HepG2 (cell line): ENCODE results near the gene ZSWIM9. TPM values are rescaled to one million over a fixed set of nuclear protein-coding genes. Genes with fewer than 3 reads are reported as not detected.

Source experiments
- ATAC-seq: fragments of 200-7000 bp; cut with Tn5 transposase; 3 replicates; pipeline ENCODE4 v1.9.1; 2020; ENCODE audit warnings: mild to moderate bottlenecking, moderate library complexity
- BruUV-seq: library from RNA; stranded (reverse); fragments of 400-500 nt; replicated peaks from 2 replicates; lab custom pipeline; 2021; lab: Mats Ljungman, UMichigan
- CTCF ChIA-PET: fragments of 300-600 bp; formaldehyde crosslinking; extraction: SDS; loops from one replicate; lab custom pipeline; 2021; ENCODE audit warnings: low total read pairs, inconsistent platforms, low intra/inter-chr PET ratio; lab: Yijun Ruan, JAX
- POLR2A ChIA-PET: fragments of 350-600 bp; sonication (Branson Sonifier 250); formaldehyde crosslinking; loops from one replicate; lab custom pipeline; 2020; ENCODE audit warnings: antibody characterized with exemption, inconsistent platforms; lab: Yijun Ruan, JAX
- DNase-seq: peaks from one replicate; pipeline ENCODE4 v3.0.0-alpha.2; 2015; ENCODE audit warnings: low spot score
- FAIRE-seq: peaks from 3 replicates; lab custom pipeline; 2011; peaks lifted over from hg19 to GRCh38; lab: Jason Lieb, UNC
- H2AFZ ChIP-seq: one replicate; pipeline ENCODE4 v1.6.1; 2011; ENCODE audit warnings: low read length, inconsistent platforms
- H3K27ac ChIP-seq: fragments of 300-600 bp; 3 replicates; pipeline ENCODE4 v1.8.0; 2011; ENCODE audit warnings: mixed run types, mild to moderate bottlenecking, mixed read lengths, low read length, inconsistent platforms; ENCODE audit not compliant: insufficient read depth; ENCODE audit errors: extremely low read length
- H3K27me3 ChIP-seq, 2 experiments: fragments of 200-600 bp in 1 of 2; 2 replicates in 1 of 2; 3 replicates in 1 of 2; pipeline versions ENCODE4 v1.6.0 to v1.8.0; 2011; ENCODE audit warnings: low read length in 2 of 2, mild to moderate bottlenecking in 2 of 2, moderate library complexity in 2 of 2, inconsistent platforms in 1 of 2; ENCODE audit not compliant: insufficient read depth in 2 of 2, control insufficient read depth in 1 of 2
- H3K36me3 ChIP-seq, 2 experiments: fragments of 200-600 bp in 1 of 2; replicated peaks in 1 of 2; 2 replicates in 1 of 2; 3 replicates in 1 of 2; pipeline versions ENCODE4 v1.5.1 to v1.8.0; 2011; ENCODE audit warnings: low read length in 2 of 2, inconsistent platforms in 1 of 2; ENCODE audit not compliant: insufficient read depth in 2 of 2, control insufficient read depth in 1 of 2
- H3K4me1 ChIP-seq: 2 replicates; pipeline ENCODE4 v1.5.1; 2012; ENCODE audit warnings: low read length, inconsistent platforms; ENCODE audit not compliant: insufficient read depth
- H3K4me2 ChIP-seq: 2 replicates; pipeline ENCODE4 v1.6.0; 2011; ENCODE audit warnings: low read depth, low read length, inconsistent platforms
- H3K4me3 ChIP-seq, 3 experiments: fragments of 200-600 bp in 1 of 3; sonication (generic), shearing (Covaris generic) in 1 of 3; replicated peaks in 1 of 3; 2 replicates each; pipeline ENCODE4 v1.5.1; 2011 to 2016; ENCODE audit warnings: low read length in 3 of 3, inconsistent platforms in 2 of 3, low read depth in 2 of 3, mild to moderate bottlenecking in 2 of 3, control low read depth in 1 of 3, mixed read lengths in 1 of 3; ENCODE audit not compliant: insufficient read depth in 1 of 3
- H3K79me2 ChIP-seq: one replicate; pipeline ENCODE4 v1.6.1; 2011; ENCODE audit warnings: low read length, inconsistent platforms; ENCODE audit not compliant: insufficient read depth
- H3K9ac ChIP-seq: 2 replicates; pipeline ENCODE4 v1.6.0; 2011; ENCODE audit warnings: mild to moderate bottlenecking, low read depth, low read length, inconsistent platforms; ENCODE audit not compliant: insufficient read depth
- H3K9me3 ChIP-seq: 2 replicates; pipeline ENCODE4 v1.5.1; 2012; ENCODE audit warnings: mild to moderate bottlenecking, low read length
- H4K20me1 ChIP-seq: 2 replicates; pipeline ENCODE4 v1.6.0; 2011; ENCODE audit warnings: inconsistent platforms, mild to moderate bottlenecking, low read length, moderate library complexity; ENCODE audit not compliant: insufficient read depth
- HNRNPL ChIP-seq: fragments of 200-400 bp; formaldehyde crosslinking; IDR thresholded peaks from 2 replicates; pipeline ENCODE4 v1.6.1; 2017; ENCODE audit warnings: mild to moderate bottlenecking, low read depth, low read length
- RXRA ChIP-seq: sonication (generic); formaldehyde crosslinking; IDR thresholded peaks from 2 replicates; pipeline ENCODE4 v1.5.1; 2020; ENCODE audit warnings: missing genetic modification reagents
- TMF1 ChIP-seq: sonication (generic); formaldehyde crosslinking; IDR thresholded peaks from 2 replicates; pipeline ENCODE4 v1.8.1; 2022; ENCODE audit warnings: low read depth, missing genetic modification reagents
- ZNF816 ChIP-seq: sonication (generic); formaldehyde crosslinking; IDR thresholded peaks from 2 replicates; pipeline ENCODE4 v1.8.0; 2022; ENCODE audit warnings: missing genetic modification reagents, mild to moderate bottlenecking, borderline replicate concordance
- WGBS: methylation state at CpG from one replicate; pipeline ENCODE4 v1.1.6; 2017; ENCODE audit warnings: low lambda C conversion rate; 5-methylcytosine and 5-hydroxymethylcytosine counted together
- in situ Hi-C: cut with HindIII; loops from 2 replicates; pipeline ENCODE4 v1.10.0; 2017; ENCODE audit warnings: low pct_unique_long_range_greater_than_20kb; ENCODE audit not compliant: extremely low pct_ligation_motif_present
- intact Hi-C: fragments of 100-400 bp; cut with micrococcal nuclease; formaldehyde crosslinking; loops from one replicate; pipeline ENCODE4 v1.10.0; 2022; ENCODE audit not compliant: unreplicated experiment
- polyA plus RNA-seq, 8 experiments: library from polyadenylated mRNA; depleted of rRNA in 3 of 8; stranded (reverse) in 7 of 8; unstranded in 1 of 8; fragments of >200 nt; fragmentation: Illumina TruSeq in 4 of 8; extraction: Trizol in 4 of 8; gene quantifications; 2 replicates each; pipeline versions ENCODE4 v1.2.1 to v1.2.3, GENCODE V29; 2011 to 2016; ENCODE audit warnings: low read depth in 4 of 8, missing spikeins in 1 of 8, mixed read lengths in 1 of 8; ENCODE audit not compliant: insufficient read depth in 1 of 8
- total RNA-seq, 5 experiments: library from RNA; depleted of rRNA; stranded (reverse); fragments of >200 nt; fragmentation: Illumina TruSeq; extraction: Trizol; gene quantifications; 2 replicates each; pipeline ENCODE4 v1.2.3, GENCODE V29; 2016; ENCODE audit warnings: low read depth in 1 of 5
- TF ChIP-seq, protein P1 (sequence below): sonication (generic); formaldehyde crosslinking; IDR thresholded peaks from 2 replicates; pipeline ENCODE4 v1.4.0; 2020; ENCODE audit warnings: missing genetic modification reagents
- TF ChIP-seq, protein P2 (sequence below): sonication (generic); formaldehyde crosslinking; IDR thresholded peaks from 2 replicates; pipeline ENCODE4 v1.5.0; 2020; ENCODE audit warnings: mild to moderate bottlenecking, missing genetic modification reagents

Gene ZSWIM9
- total and polyA plus RNA-seq, 2 of the 13 experiments (the other 11 are each of a cell fraction or from before 2014, with no cell fraction given): 0.18 to 1.1 TPM

DNA sequence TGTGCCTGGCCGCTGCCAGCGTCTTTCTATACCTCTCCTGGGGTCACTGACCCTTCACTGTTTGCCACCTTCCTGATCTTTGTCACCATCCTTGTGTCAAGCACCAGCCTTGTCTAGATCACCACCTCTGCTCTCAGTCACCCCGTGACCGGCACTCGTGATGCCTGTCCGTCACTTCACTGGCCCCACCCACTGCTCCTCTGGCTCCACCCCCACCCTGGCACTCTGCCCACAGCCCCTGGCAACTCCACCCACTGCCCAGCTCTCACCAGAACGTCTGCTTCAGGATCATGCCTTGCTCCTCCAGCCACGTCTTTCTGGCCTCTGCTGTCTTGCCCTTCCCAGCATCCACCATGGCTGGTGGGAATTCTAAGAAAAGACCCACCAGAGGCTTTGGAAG, 35.1 kb upstream of the ZSWIM9 start:
- Histone ChIP-seq H4K20me1 (no peaks in the 10 kb centered on the region), H3K4me3 (no peak overlapping the region), H3K9ac (no peak overlapping the region), H3K9me3 (no peaks in the 10 kb centered on the region), H3K27me3 (no peaks in the 10 kb centered on the region), H3K4me2 (no peak overlapping the region), H3K79me2 (no peaks in the 10 kb centered on the region), H3K27ac (no peak overlapping the region), H3K4me1 (no peaks in the 10 kb centered on the region), H3K36me3 (peaks cover 4 to 43% of the 10 kb centered on the region in 2 experiments), H2AFZ (no peak overlapping the region)
- ATAC-seq (peak; percentile 24; the same call in 2 of the 3 replicates), DNase-seq (no peak), FAIRE-seq (no peak)
- TF ChIP-seq, protein P1, sequence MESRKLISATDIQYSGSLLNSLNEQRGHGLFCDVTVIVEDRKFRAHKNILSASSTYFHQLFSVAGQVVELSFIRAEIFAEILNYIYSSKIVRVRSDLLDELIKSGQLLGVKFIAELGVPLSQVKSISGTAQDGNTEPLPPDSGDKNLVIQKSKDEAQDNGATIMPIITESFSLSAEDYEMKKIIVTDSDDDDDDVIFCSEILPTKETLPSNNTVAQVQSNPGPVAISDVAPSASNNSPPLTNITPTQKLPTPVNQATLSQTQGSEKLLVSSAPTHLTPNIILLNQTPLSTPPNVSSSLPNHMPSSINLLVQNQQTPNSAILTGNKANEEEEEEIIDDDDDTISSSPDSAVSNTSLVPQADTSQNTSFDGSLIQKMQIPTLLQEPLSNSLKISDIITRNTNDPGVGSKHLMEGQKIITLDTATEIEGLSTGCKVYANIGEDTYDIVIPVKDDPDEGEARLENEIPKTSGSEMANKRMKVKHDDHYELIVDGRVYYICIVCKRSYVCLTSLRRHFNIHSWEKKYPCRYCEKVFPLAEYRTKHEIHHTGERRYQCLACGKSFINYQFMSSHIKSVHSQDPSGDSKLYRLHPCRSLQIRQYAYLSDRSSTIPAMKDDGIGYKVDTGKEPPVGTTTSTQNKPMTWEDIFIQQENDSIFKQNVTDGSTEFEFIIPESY: peak; percentile 26; the same call in 1 of the 2 replicates
- TF ChIP-seq ZNF816 (CRISPR knock-in tag) (no peak), RXRA (CRISPR knock-in tag) (peak; percentile 27; the same call in 1 of the 2 replicates)
- WGBS: 81% methylated on average over 8 of the region's 8 CpGs
- intact Hi-C loops: no loop called here
- no TSS peak for BruUV-seq
- CTCF ChIA-PET: no interaction called here
- POLR2A ChIA-PET: no interaction called here
- in situ Hi-C loops: no loop called here

DNA sequence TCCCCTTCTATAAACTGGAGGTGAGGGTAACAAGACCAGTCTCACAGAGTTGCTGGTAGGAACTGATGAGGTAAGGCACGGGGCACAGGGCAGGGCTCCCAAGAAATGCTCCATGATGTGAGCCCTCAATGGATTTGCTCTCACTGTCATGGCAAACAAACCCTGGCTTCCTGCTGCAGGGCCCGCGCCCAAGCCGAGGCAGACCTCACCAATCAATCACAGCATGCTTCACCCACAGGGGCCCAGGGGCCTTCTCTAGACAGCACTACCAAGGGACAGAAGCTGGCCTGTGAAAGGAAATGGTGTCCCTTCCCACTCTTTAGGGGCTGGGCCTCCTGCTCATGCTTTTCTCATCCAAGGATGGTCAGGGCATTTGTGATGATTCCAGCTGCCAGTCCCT, 33.9 kb upstream of the ZSWIM9 start:
- in situ Hi-C loops (no loop called here), intact Hi-C loops (no loop called here)
- no peak overlapping the region for H3K4me3 ChIP-seq
- H4K20me1 ChIP-seq: no peaks in the 10 kb centered on the region
- H3K27ac ChIP-seq: no peak overlapping the region
- H2AFZ ChIP-seq: no peak overlapping the region
- H3K9me3 ChIP-seq: no peaks in the 10 kb centered on the region
- CTCF ChIA-PET: no interaction called here
- BruUV-seq: no TSS peak
- ATAC-seq (no peak), DNase-seq (no peak), FAIRE-seq (no peak)
- no peak overlapping the region for H3K4me2 ChIP-seq
- POLR2A ChIA-PET: no interaction called here
- no peaks in the 10 kb centered on the region for H3K27me3 ChIP-seq
- H3K4me1 ChIP-seq: no peaks in the 10 kb centered on the region
- TF ChIP-seq HNRNPL (no peak), TMF1 (CRISPR knock-in tag) (no peak)
- TF ChIP-seq, protein P2, sequence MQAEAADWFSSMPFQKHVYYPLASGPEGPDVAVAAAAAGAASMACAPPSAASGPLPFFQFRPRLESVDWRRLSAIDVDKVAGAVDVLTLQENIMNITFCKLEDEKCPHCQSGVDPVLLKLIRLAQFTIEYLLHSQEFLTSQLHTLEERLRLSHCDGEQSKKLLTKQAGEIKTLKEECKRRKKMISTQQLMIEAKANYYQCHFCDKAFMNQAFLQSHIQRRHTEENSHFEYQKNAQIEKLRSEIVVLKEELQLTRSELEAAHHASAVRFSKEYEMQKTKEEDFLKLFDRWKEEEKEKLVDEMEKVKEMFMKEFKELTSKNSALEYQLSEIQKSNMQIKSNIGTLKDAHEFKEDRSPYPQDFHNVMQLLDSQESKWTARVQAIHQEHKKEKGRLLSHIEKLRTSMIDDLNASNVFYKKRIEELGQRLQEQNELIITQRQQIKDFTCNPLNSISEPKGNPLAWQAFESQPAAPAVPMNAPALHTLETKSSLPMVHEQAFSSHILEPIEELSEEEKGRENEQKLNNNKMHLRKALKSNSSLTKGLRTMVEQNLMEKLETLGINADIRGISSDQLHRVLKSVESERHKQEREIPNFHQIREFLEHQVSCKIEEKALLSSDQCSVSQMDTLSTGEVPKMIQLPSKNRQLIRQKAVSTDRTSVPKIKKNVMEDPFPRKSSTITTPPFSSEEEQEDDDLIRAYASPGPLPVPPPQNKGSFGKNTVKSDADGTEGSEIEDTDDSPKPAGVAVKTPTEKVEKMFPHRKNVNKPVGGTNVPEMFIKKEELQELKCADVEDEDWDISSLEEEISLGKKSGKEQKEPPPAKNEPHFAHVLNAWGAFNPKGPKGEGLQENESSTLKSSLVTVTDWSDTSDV (CRISPR knock-in tag): no peak
- peaks cover 4 to 38% of the 10 kb centered on the region in 2 experiments; a peak in 4 of 5 replicates for H3K36me3 ChIP-seq
- H3K79me2 ChIP-seq: no peaks in the 10 kb centered on the region
- no peak overlapping the region for H3K9ac ChIP-seq
- WGBS: 96% methylated on average over 4 of the region's 4 CpGs
